Measurements from ENCODE around the gene ZFP91. TPM values are rescaled to one million over a fixed set of nuclear protein-coding genes. Genes with fewer than 3 reads are reported as not detected.

ZFP91 gene
- total and polyA plus RNA-seq, 2 experiments from 2014 or later = 10.2 to 30.0 TPM

- TF ChIP-seq ZNF114 (CRISPR knock-in tag; IDR thresholded peaks at IDR 0.05) = no peak
Measured at GRCh38 chr11:58637371-58637770, 58.5 kb downstream of the ZFP91 start (continued).

- Mint-ChIP-seq H3K36me3 (ENCODE audit: low read depth) (no peaks in the 10 kb centered on the region), H3K27ac (no peak overlapping the region), H3K9me3 (peaks cover 2% of the 10 kb centered on the region), H3K27me3 (ENCODE audit: insufficient read depth, low read depth, poor library complexity) (peaks cover 6% of the 10 kb centered on the region), H3K4me3 (no peak overlapping the region), H3K4me1 (no peaks in the 10 kb centered on the region)
- Histone ChIP-seq H3K36me3 (ENCODE audit: insufficient read depth) (no peaks in the 10 kb centered on the region), H3K4me2 (no peak overlapping the region), H3K27me3 (ENCODE audit: insufficient read depth) (no peaks in the 10 kb centered on the region), H3K79me2 (replicated peaks; ENCODE audit: insufficient read depth) (no peaks in the 10 kb centered on the region), H2AFZ (no peak overlapping the region), H4K20me1 (replicated peaks; ENCODE audit: insufficient read depth) (no peaks in the 10 kb centered on the region), H3K4me3 (no peak overlapping the region), H3K4me1 (ENCODE audit: insufficient read depth) (no peaks in the 10 kb centered on the region), H3F3A (replicated peaks; ENCODE audit: low read depth) (no peaks in the 10 kb centered on the region), H3K27ac (ENCODE audit: low read depth) (no peak overlapping the region), H3K9me2 (ENCODE audit: insufficient read depth) (0 out of 2 replicates have a peak, but pooled peaks cover 5% of the 10 kb centered on the region)
- ATAC-seq (no peak), DNase-seq (ENCODE audit: low spot score) (no peak)
- TF ChIP-seq REST (IDR thresholded peaks at IDR 0.05; ENCODE audit: unreplicated experiment) = peak; percentile 42
- TF ChIP-seq ZNF331 (CRISPR knock-in tag; IDR thresholded peaks at IDR 0.05; ENCODE audit: low read depth) = no peak
Measured at GRCh38 chr11:58639103-58639502, 60.2 kb downstream of the ZFP91 start.

GRCh38 chr11:58639669-58640068 is 60.8 kb downstream of the ZFP91 start:
- Histone ChIP-seq H3K4me3 (no peak overlapping the region), H3K4me2 (no peak overlapping the region), H3K9me2 (ENCODE audit: insufficient read depth) (0 out of 2 replicates have a peak, but pooled peaks cover 5% of the 10 kb centered on the region), H2AFZ (no peak overlapping the region), H3K36me3 (ENCODE audit: insufficient read depth) (no peaks in the 10 kb centered on the region), H4K20me1 (replicated peaks; ENCODE audit: insufficient read depth) (no peaks in the 10 kb centered on the region), H3K27ac (ENCODE audit: low read depth) (no peak overlapping the region), H3K79me2 (replicated peaks; ENCODE audit: insufficient read depth) (no peaks in the 10 kb centered on the region), H3F3A (replicated peaks; ENCODE audit: low read depth) (no peaks in the 10 kb centered on the region), H3K4me1 (ENCODE audit: insufficient read depth) (no peaks in the 10 kb centered on the region), H3K27me3 (ENCODE audit: insufficient read depth) (no peaks in the 10 kb centered on the region)
- peaks cover 7% of the 10 kb centered on the region for H3K9me3 Mint-ChIP-seq
- no peaks in the 10 kb centered on the region for H3K36me3 Mint-ChIP-seq (ENCODE audit: low read depth)
- ATAC-seq (no peak), DNase-seq (ENCODE audit: low spot score) (no peak)
- H3K4me3 Mint-ChIP-seq = no peak overlapping the region
- H3K4me1 Mint-ChIP-seq = no peaks in the 10 kb centered on the region
- peaks cover 6% of the 10 kb centered on the region for H3K27me3 Mint-ChIP-seq (ENCODE audit: insufficient read depth, low read depth, poor library complexity)
- H3K27ac Mint-ChIP-seq = no peak overlapping the region
- TF ChIP-seq ETS1 (IDR thresholded peaks at IDR 0.05) (no peak), NANOG (IDR thresholded peaks at IDR 0.05; ENCODE audit: borderline replicate concordance) (no peak), ZNF462 (CRISPR knock-in tag; IDR thresholded peaks at IDR 0.05) (no peak)
